Activated CD4-positive, alpha-beta T cell treated with anti-CD3 and anti-CD28 coated beads, Interleukin-2, amount 10 ng/mL, durations not matched to agents 24 days and 14 days (primary cell): ENCODE measurements around the gene ITGA7. TPM values are rescaled to one million over a fixed set of nuclear protein-coding genes. Genes with fewer than 3 reads are reported as not detected.

Experiments
- DNase-seq: peaks from one replicate; pipeline ENCODE4 v3.0.0; 2022
- H3K27ac Mint-ChIP-seq: one replicate; pipeline ENCODE4 v1.8.0; 2022; ENCODE audit warnings: mild to moderate bottlenecking, mixed read lengths
- H3K27me3 Mint-ChIP-seq: one replicate; pipeline ENCODE4 v1.8.0; 2022; ENCODE audit warnings: mixed read lengths
- H3K36me3 Mint-ChIP-seq: one replicate; pipeline ENCODE4 v1.8.0; 2022; ENCODE audit warnings: low read depth, mild to moderate bottlenecking, mixed read lengths
- H3K4me1 Mint-ChIP-seq: one replicate; pipeline ENCODE4 v1.8.0; 2021; ENCODE audit warnings: mixed read lengths
- H3K4me3 Mint-ChIP-seq: one replicate; pipeline ENCODE4 v1.8.0; 2022; ENCODE audit warnings: mild to moderate bottlenecking, moderate library complexity, mixed read lengths
- H3K9me3 Mint-ChIP-seq: one replicate; pipeline ENCODE4 v1.8.0; 2021; ENCODE audit warnings: mixed read lengths
- intact Hi-C: fragments of 100-400 bp; cut with micrococcal nuclease; formaldehyde crosslinking; loops from one replicate; pipeline ENCODE4 v1.15.1; 2023
- total RNA-seq: library from RNA; stranded (reverse); gene quantifications from 2 replicates; pipeline ENCODE4 v1.2.3, GENCODE V29; 2022

Gene ITGA7
- total RNA-seq, 1 donor from 2014 or later = 0.65 TPM

- no peaks in the 10 kb centered on the region for H3K9me3 Mint-ChIP-seq
- H3K4me3 Mint-ChIP-seq = peak within 1 kb of the TSS; percentile 92
- peaks cover 26% of the 10 kb centered on the region for H3K36me3 Mint-ChIP-seq
- H3K4me1 Mint-ChIP-seq = peaks cover 36% of the 10 kb centered on the region
- intact Hi-C loops = loop anchor here (1.0 kb wide), 3 partner anchors 8 to 200 kb away; partner anchors contain the start of gene BLOC1S1
- H3K27me3 Mint-ChIP-seq = no peaks in the 10 kb centered on the region
- peak within 1 kb of the TSS; percentile 95 for H3K27ac Mint-ChIP-seq
- DNase-seq = peak; percentile 89
Measured at GRCh38 chr12:55728939-55729818, 21.5 kb upstream of the ITGA7 start, which contains the start of gene CD63. CD63 (minus strand) TSS chr12:55729009; CDS start chr12:55728341, 668 bp downstream.

- Mint-ChIP-seq H3K27me3 (no peaks in the 10 kb centered on the region), H3K36me3 (peaks cover 28% of the 10 kb centered on the region), H3K4me3 (peak overlapping the region; percentile 92), H3K4me1 (peaks cover 36% of the 10 kb centered on the region), H3K9me3 (no peaks in the 10 kb centered on the region), H3K27ac (peak overlapping the region; percentile 79)
- peak; percentile 74 for DNase-seq
- intact Hi-C loops = no loop called here
Measured at GRCh38 chr12:55728186-55728938, 20.7 kb upstream of the ITGA7 start.

DNA sequence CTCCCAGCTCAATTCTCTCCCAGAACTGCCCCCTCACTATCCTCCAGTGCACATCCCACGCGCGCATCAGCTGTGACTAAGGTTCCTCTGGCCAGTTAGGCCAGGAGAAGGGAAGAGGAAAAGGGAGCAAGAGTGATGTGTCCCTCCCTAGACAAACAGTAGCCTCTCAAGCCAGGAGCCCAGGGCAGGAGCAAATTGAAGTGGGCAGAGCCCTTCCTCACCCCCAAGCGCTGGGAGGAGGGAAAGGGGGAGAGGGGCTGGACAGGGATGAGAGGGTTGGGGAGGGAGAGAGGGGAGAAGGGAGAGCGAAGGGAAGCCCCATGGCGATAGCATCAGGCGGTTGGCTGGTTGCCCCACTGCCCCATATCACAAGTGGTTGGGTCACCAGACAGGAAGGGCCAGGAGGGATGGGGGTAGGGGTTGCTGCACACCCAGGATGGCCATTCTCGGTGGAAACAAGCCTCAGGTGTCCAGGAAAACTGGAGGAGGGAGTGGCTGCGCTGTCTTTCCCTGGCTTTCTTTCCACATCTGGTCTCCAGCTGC is 20.0 kb upstream of the ITGA7 start:
- intact Hi-C loops = no loop called here
- Mint-ChIP-seq H3K9me3 (no peaks in the 10 kb centered on the region), H3K4me3 (peak overlapping the region; percentile 92), H3K4me1 (peaks cover 36% of the 10 kb centered on the region), H3K27ac (peak overlapping the region; percentile 79), H3K36me3 (peaks cover 28% of the 10 kb centered on the region), H3K27me3 (no peaks in the 10 kb centered on the region)
- no peak for DNase-seq

DNA sequence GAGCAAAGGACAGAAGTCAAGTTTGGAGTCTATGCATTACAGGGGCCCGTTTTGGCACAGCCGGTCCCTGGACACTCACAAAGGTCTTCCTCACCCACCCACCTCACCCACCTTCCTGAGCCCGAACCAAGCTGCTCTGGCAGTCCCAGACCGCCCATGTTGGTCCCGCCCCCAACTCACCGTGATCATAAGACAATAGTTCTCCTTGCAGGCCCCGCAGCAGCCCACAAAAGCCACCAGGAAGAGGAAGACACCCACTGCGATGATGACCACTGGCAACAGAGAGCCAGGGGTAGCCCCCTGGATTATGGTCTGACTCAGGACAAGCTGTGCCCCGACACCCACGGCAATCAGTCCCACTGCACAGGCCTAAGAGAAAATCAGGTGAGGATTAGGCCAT is 19.3 kb upstream of the ITGA7 start:
- no peak for DNase-seq
- Mint-ChIP-seq H3K27me3 (no peaks in the 10 kb centered on the region), H3K36me3 (peaks cover 28% of the 10 kb centered on the region), H3K4me3 (peak overlapping the region; percentile 92), H3K9me3 (no peaks in the 10 kb centered on the region), H3K4me1 (peaks cover 36% of the 10 kb centered on the region), H3K27ac (peak overlapping the region; percentile 64)
- intact Hi-C loops = no loop called here

DNA sequence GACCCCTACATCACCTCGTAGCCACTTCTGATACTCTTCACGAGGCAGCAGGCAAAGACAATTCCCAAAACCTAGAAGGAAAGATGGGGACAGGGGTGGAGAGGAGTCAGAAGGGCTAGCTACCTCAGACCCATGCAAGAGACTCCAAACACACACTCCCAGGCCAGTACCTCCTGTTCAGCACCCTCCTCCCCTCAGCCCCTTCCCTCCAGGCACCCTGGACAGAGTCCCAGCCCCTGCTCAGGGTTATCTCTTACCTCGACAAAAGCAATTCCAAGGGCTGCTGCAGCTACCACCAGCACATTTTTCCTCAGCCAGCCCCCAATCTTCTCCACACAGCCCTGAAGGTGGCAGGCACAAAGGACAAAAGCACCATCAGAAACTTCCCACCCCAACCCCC is 17.9 kb upstream of the ITGA7 start:
- no peaks in the 10 kb centered on the region for H3K9me3 Mint-ChIP-seq
- no peaks in the 10 kb centered on the region for H3K27me3 Mint-ChIP-seq
- H3K4me1 Mint-ChIP-seq = peaks cover 32% of the 10 kb centered on the region
- intact Hi-C loops = no loop called here
- H3K4me3 Mint-ChIP-seq = no peak overlapping the region
- H3K36me3 Mint-ChIP-seq = peaks cover 29% of the 10 kb centered on the region
- no peak overlapping the region for H3K27ac Mint-ChIP-seq
- DNase-seq = no peak

DNA sequence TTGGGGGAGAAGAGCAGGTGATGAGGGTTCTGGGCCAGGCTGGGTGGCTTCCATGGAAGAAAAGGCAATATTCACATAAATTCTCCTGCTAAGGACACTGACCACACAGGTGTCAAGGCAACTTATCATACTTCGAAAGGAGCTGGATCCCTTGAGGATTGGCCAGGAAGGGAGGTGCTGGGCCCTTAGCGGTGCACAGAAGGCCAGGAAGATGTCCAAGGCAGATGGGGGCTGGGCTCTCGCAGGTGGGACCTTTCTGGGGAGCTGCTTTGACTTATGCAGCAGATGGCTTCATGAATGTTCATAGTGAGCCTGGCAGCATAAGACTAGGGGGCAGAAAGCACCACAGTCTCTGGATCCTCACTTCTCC is 17.2 kb upstream of the ITGA7 start:
- intact Hi-C loops = loop anchor here (1.0 kb wide), 1 partner anchor 12 kb away; no protein-coding TSS in a partner anchor
- H3K36me3 Mint-ChIP-seq = peaks cover 29% of the 10 kb centered on the region

DNA sequence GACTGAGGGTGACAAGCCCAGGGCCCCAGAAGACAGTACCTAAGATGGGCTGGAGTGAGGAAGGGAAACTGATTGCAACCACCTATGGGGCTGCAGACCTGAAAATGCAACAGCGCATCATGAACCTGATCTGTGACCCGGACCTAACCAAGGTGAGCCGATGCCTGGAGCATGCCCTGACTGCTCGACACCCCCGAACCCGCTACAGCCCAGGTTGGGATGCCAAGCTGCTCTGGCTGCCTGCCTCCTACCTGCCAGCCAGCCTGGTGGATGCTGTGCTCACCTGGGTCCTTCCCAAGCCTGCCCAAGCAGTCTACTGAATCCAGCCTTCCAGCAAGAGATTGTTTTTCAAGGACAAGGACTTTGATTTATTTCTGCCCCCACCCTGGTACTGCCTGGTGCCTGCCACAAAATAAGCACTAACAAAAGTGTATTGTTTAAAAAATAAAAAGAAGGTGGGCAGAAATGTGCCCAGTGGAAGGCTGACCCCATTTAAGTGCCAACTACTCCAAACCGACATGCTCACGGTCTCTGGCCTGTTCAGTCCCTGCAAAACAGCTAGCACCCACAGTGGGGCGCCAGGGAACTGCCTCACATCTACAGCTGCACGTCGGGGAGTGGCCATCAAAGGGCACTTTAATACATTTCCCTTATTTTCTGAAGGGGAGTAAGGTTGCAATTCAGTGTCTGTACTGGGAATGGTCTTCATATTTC is 16.7 kb upstream of the ITGA7 start:
- intact Hi-C loops = loop anchor here (1.0 kb wide), 1 partner anchor 13 kb away; no protein-coding TSS in a partner anchor
- Mint-ChIP-seq H3K27ac (peak overlapping the region; percentile 16), H3K36me3 (peaks cover 27% of the 10 kb centered on the region), H3K9me3 (no peaks in the 10 kb centered on the region), H3K4me1 (peaks cover 22% of the 10 kb centered on the region), H3K27me3 (no peaks in the 10 kb centered on the region), H3K4me3 (no peak overlapping the region)
- DNase-seq = peak; percentile 90

More for the DNA sequence above, 17.2 kb upstream of the ITGA7 start:
- no peaks in the 10 kb centered on the region for H3K27me3 Mint-ChIP-seq
- H3K27ac Mint-ChIP-seq = no peak overlapping the region
- no peaks in the 10 kb centered on the region for H3K9me3 Mint-ChIP-seq
- peaks cover 26% of the 10 kb centered on the region for H3K4me1 Mint-ChIP-seq
- DNase-seq = no peak
- no peak overlapping the region for H3K4me3 Mint-ChIP-seq

- H3K27ac Mint-ChIP-seq = no peak overlapping the region
- peaks cover 22% of the 10 kb centered on the region for H3K4me1 Mint-ChIP-seq
- no peak for DNase-seq
- H3K9me3 Mint-ChIP-seq = no peaks in the 10 kb centered on the region
- H3K27me3 Mint-ChIP-seq = no peaks in the 10 kb centered on the region
- intact Hi-C loops = loop anchor here (1.0 kb wide), 1 partner anchor 14 kb away; no protein-coding TSS in a partner anchor
- no peak overlapping the region for H3K4me3 Mint-ChIP-seq
- H3K36me3 Mint-ChIP-seq = peaks cover 29% of the 10 kb centered on the region
Measured at GRCh38 chr12:55723516-55724225, 16.0 kb upstream of the ITGA7 start.

DNA sequence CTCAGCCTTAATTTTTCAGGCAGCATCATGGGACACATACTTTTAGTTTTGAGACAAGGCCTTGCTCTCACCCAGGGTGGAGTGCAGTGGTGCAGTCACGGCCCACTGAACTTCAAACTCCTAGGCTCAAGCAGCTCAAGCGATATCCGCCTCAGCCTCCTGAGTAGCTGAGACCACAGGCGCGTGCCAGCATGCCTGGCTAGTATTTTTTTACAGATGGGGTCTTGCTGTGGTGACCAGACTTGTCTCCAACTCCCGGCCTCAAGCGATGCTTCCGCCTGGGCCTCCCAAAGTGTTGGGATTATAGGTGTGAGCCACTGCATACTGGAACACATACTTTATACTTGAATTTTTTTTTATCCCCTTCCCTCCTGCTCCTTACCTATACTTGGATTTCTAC is 15.2 kb upstream of the ITGA7 start:
- Mint-ChIP-seq H3K4me3 (no peak overlapping the region), H3K4me1 (peaks cover 27% of the 10 kb centered on the region), H3K36me3 (peaks cover 29% of the 10 kb centered on the region), H3K27ac (no peak overlapping the region), H3K9me3 (no peaks in the 10 kb centered on the region), H3K27me3 (no peaks in the 10 kb centered on the region)
- intact Hi-C loops = no loop called here
- no peak for DNase-seq

- Mint-ChIP-seq H3K27ac (no peak overlapping the region), H3K4me1 (peaks cover 27% of the 10 kb centered on the region), H3K27me3 (no peaks in the 10 kb centered on the region), H3K9me3 (no peaks in the 10 kb centered on the region), H3K4me3 (no peak overlapping the region), H3K36me3 (peaks cover 21% of the 10 kb centered on the region)
- no peak for DNase-seq
- intact Hi-C loops = no loop called here
Measured at GRCh38 chr12:55721601-55722213, 14.0 kb upstream of the ITGA7 start.

DNA sequence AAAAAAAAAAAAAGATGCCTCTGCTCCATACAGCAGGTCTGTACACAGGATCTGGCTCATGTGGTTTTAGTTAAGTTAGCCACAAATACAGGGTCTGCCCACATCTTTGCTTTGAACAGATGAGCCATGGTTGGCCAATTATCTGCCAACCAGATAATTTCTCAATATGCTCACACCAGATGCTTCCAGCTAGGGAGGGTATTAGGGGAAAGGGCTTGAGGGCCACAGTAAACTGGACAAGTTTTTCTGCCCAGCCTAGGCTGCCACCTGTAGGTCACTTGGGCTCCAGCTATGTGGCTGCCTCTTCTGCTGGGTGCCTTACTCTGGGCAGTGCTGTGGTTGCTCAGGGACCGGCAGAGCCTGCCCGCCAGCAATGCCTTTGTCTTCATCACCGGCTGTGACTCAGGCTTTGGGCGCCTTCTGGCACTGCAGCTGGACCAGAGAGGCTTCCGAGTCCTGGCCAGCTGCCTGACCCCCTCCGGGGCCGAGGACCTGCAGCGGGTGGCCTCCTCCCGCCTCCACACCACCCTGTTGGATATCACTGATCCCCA is 13.3 kb upstream of the ITGA7 start:
- Mint-ChIP-seq H3K9me3 (no peaks in the 10 kb centered on the region), H3K4me1 (peaks cover 24% of the 10 kb centered on the region), H3K27me3 (no peaks in the 10 kb centered on the region), H3K4me3 (no peak overlapping the region), H3K36me3 (peaks cover 16% of the 10 kb centered on the region), H3K27ac (no peak overlapping the region)
- intact Hi-C loops = no loop called here
- DNase-seq = no peak

DNA sequence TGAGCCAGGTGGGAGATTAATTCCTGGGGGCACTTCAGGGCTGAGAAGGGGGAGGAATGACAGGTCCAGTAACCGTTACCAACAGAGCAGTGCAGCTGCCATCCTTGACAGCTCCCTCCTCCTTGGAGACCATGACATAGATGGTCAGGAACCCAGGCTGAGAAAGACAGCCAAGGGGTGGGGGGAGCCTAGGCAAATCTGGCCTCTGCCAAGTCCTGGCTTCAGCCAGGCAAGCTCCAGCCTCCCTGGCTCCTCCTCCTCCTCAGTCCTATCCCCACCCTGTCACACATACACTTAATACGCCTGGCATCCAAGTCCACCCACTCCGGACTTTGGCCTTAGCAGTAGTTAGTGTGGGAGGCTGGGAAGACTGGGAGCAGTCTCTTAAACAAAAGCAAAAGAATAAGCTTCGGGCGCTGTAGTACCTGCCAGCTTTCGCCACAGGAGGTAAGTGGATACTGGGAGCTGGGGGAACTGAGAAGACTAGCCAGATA is 12.4 kb upstream of the ITGA7 start, which contains the start of gene RDH5:
Gene RDH5, plus strand, starts transcription at position 323 of the 494 bp plus-strand sequence. CDS start 792 bp downstream, outside the sequence.
- H3K4me3 Mint-ChIP-seq = no peak within 1 kb of the TSS
- no peaks in the 10 kb centered on the region for H3K27me3 Mint-ChIP-seq
- intact Hi-C loops = no loop called here
- H3K9me3 Mint-ChIP-seq = no peaks in the 10 kb centered on the region
- no peak within 1 kb of the TSS for H3K27ac Mint-ChIP-seq
- H3K4me1 Mint-ChIP-seq = peaks cover 31% of the 10 kb centered on the region
- DNase-seq = no peak
- H3K36me3 Mint-ChIP-seq = peaks cover 11% of the 10 kb centered on the region
